ENCODE results near the gene GRIN2A.

- TF ChIP-seq ASH2L (IDR thresholded peaks at IDR 0.05; ENCODE audit: insufficient read length, low read depth, low read length): no peak
- TF ChIP-seq XRCC5 (optimal IDR thresholded peaks at IDR 0.05; ENCODE audit: low read length): no peak
- TF ChIP-seq EP300 (IDR thresholded peaks at IDR 0.05; ENCODE audit: low read depth in 2 of 2, low read length in 2 of 2): no peak
- no peak for TF ChIP-seq EP300 (CRISPR knock-in tag; IDR thresholded peaks at IDR 0.05; ENCODE audit: borderline replicate concordance)
Observed at GRCh38 chr16:9867176-9867575, 315.1 kb downstream of the GRIN2A start.

Data from HepG2 (cell line).